Measurements from ENCODE around the gene PTPRN2. TPM values are rescaled to one million over a fixed set of nuclear protein-coding genes. Genes with fewer than 3 reads are reported as not detected.

PTPRN2 gene
- polyA plus RNA-seq, 1 of the 3 experiments (the other 2 are of a cell fraction) = 4.0 TPM

- Histone ChIP-seq H3K4me3 (ENCODE audit: low read depth in 2 of 2, low read length in 1 of 2) (no peak overlapping the region), H3K4me1 (ENCODE audit: control insufficient read depth in 1 of 2, insufficient read depth in 2 of 2, low read depth in 1 of 2, low read length in 1 of 2) (peaks cover 0 to 14% of the 10 kb centered on the region in 2 experiments; a peak in 1 of 4 replicates), H2AFZ (ENCODE audit: low read depth) (no peak overlapping the region), H3F3A (replicated peaks; ENCODE audit: insufficient read depth) (no peaks in the 10 kb centered on the region), H3K4me2 (no peak overlapping the region), H3K27ac (ENCODE audit: low read depth in 2 of 2, low read length in 1 of 2) (no peak overlapping the region), H3K79me2 (ENCODE audit: insufficient read depth) (no peaks in the 10 kb centered on the region), H3K27me3 (ENCODE audit: insufficient read depth) (no peaks in the 10 kb centered on the region), H3K36me3 (replicated peaks in 1 of 2; ENCODE audit: control insufficient read depth in 1 of 2, insufficient read depth in 2 of 2, low read length in 1 of 2) (no peaks in the 10 kb centered on the region), H4K20me1 (ENCODE audit: insufficient read depth) (no peaks in the 10 kb centered on the region), H3K9me2 (no peaks in the 10 kb centered on the region), H3K9ac (no peak overlapping the region), H3K9me3 (peaks cover under 1% of the 10 kb centered on the region; the same call in 1 of the 2 replicates)
- no peak for TF ChIP-seq SMC3 (IDR thresholded peaks at IDR 0.05; ENCODE audit: low read depth, low read length)
- no peak for TF ChIP-seq ELF1 (IDR thresholded peaks at IDR 0.05)
- no peak for TF ChIP-seq FOXJ3 (CRISPR knock-in tag; IDR thresholded peaks at IDR 0.05)
- TF ChIP-seq REST (IDR thresholded peaks at IDR 0.05; ENCODE audit: low read depth, low read length) = no peak
- no peak for TF ChIP-seq CTCF (IDR thresholded peaks at IDR 0.05)
- TF ChIP-seq MXI1 (IDR thresholded peaks at IDR 0.05; ENCODE audit: low read depth, low read length) = no peak
- no peak for TF ChIP-seq JUND (IDR thresholded peaks at IDR 0.05)
- no peak for TF ChIP-seq RFX5 (IDR thresholded peaks at IDR 0.05; ENCODE audit: low read length)
- TF ChIP-seq USF2 (IDR thresholded peaks at IDR 0.05; ENCODE audit: borderline replicate concordance, low read depth, low read length) = no peak
- POLR2A ChIA-PET = no interaction called here
- DNase-seq = no peak
- CTCF ChIA-PET = interaction anchor here (1.1 kb wide), 1 partner anchor 46 kb away, joined by 3 read pairs; no protein-coding TSS in a partner anchor
- WGBS (ENCODE audit: low lambda C conversion rate) = 34% methylated on average over 9 of the region's 9 CpGs
Measured at GRCh38 chr7:157773361-157773760, 814.3 kb downstream of the PTPRN2 start.

- no peak overlapping the region for H3K9ac ChIP-seq
- no peak overlapping the region for H3K27ac ChIP-seq (ENCODE audit: low read depth in 2 of 2, low read length in 1 of 2)
- no peaks in the 10 kb centered on the region for H3K9me2 ChIP-seq
- no peaks in the 10 kb centered on the region for H3F3A ChIP-seq (replicated peaks; ENCODE audit: insufficient read depth)
- POLR2A ChIA-PET = no interaction called here
- H3K36me3 ChIP-seq (replicated peaks in 1 of 2; ENCODE audit: control insufficient read depth in 1 of 2, insufficient read depth in 2 of 2, low read length in 1 of 2) = no peaks in the 10 kb centered on the region
- no peaks in the 10 kb centered on the region for H4K20me1 ChIP-seq (ENCODE audit: insufficient read depth)
- H3K4me3 ChIP-seq (ENCODE audit: low read depth in 2 of 2, low read length in 1 of 2) = no peak overlapping the region
- CTCF ChIA-PET = no interaction called here
- H3K4me2 ChIP-seq = no peak overlapping the region
- H3K27me3 ChIP-seq (ENCODE audit: insufficient read depth) = no peaks in the 10 kb centered on the region
- H3K4me1 ChIP-seq (ENCODE audit: control insufficient read depth in 1 of 2, insufficient read depth in 2 of 2, low read depth in 1 of 2, low read length in 1 of 2) = peaks cover 0 to 14% of the 10 kb centered on the region in 2 experiments; a peak in 1 of 4 replicates
- 59% methylated on average over 20 of the region's 21 CpGs for WGBS (ENCODE audit: low lambda C conversion rate)
- H2AFZ ChIP-seq (ENCODE audit: low read depth) = no peak overlapping the region
- no peaks in the 10 kb centered on the region for H3K79me2 ChIP-seq (ENCODE audit: insufficient read depth)
- no peak for DNase-seq
- H3K9me3 ChIP-seq = no peaks in the 10 kb centered on the region; the same call in 1 of the 2 replicates
- TF ChIP-seq GATA2 (CRISPR knock-in tag; IDR thresholded peaks at IDR 0.05) (no peak), IRF3 (IDR thresholded peaks at IDR 0.05; ENCODE audit: low read depth, low read length) (no peak), GABPA (IDR thresholded peaks at IDR 0.05; ENCODE audit: low read depth) (no peak), POLR2AphosphoS5 (IDR thresholded peaks at IDR 0.05; ENCODE audit: low read depth, low read length) (no peak), ZBTB33 (IDR thresholded peaks at IDR 0.05; ENCODE audit: borderline replicate concordance, low read depth) (no peak), MEF2A (IDR thresholded peaks at IDR 0.05; ENCODE audit: borderline replicate concordance, low read depth) (no peak), YY1 (IDR thresholded peaks at IDR 0.05; ENCODE audit: low read depth) (no peak), FOXJ3 (CRISPR knock-in tag; IDR thresholded peaks at IDR 0.05) (no peak)
Measured at GRCh38 chr7:157772486-157773130, 815.0 kb downstream of the PTPRN2 start.
